ENCODE results near the gene STARD3NL.
"Not testable (repeated sequence)": the region's sequence is repeated elsewhere in the genome, so short reads cannot be mapped to it uniquely, and the experiment has no call there.

Gene STARD3NL

GRCh38 chr7:38178004-38178694 is at the start of gene STARD3NL:
Gene STARD3NL, plus strand, starts transcription at chr7:38178245. Its CDS starts 29,260 bp downstream, at chr7:38207505.
- peak; percentile 100 for DNase-seq

- DNase-seq = no peak
These were observed 48.9 kb upstream of the STARD3NL start for GRCh38 chr7:38129162-38129561.

- no peak for DNase-seq
These were observed 48.5 kb upstream of the STARD3NL start for GRCh38 chr7:38129579-38129978.

GRCh38 chr7:38138171-38138570 is 39.9 kb upstream of the STARD3NL start:
- no peak for DNase-seq

GRCh38 chr7:38141187-38141586 is 36.9 kb upstream of the STARD3NL start:
- DNase-seq = no peak

GRCh38 chr7:38142736-38143135 is 35.3 kb upstream of the STARD3NL start:
- no peak for DNase-seq

GRCh38 chr7:38147005-38147404 is 31.0 kb upstream of the STARD3NL start:
- no peak for DNase-seq

- no peak for DNase-seq
These were observed 26.5 kb upstream of the STARD3NL start for GRCh38 chr7:38151556-38151955.

- no peak for DNase-seq
These were observed 24.5 kb upstream of the STARD3NL start for GRCh38 chr7:38153515-38153914.

- peak in 1 of 2 donors; percentile 16 for DNase-seq
These were observed 23.8 kb upstream of the STARD3NL start for GRCh38 chr7:38154278-38154677.

GRCh38 chr7:38160003-38160571 is 18.0 kb upstream of the STARD3NL start:
- DNase-seq = no peak

- no peak for DNase-seq
These were observed 16.0 kb upstream of the STARD3NL start for GRCh38 chr7:38162036-38162435.

- DNase-seq = no peak
These were observed 14.4 kb upstream of the STARD3NL start for GRCh38 chr7:38163671-38164070.

GRCh38 chr7:38168890-38169570 is 9.0 kb upstream of the STARD3NL start:
- DNase-seq = peak; percentile 30 to 35

- peak; percentile 71 to 90 for DNase-seq
These were observed 8.2 kb upstream of the STARD3NL start for GRCh38 chr7:38169847-38170246.

GRCh38 chr7:38171623-38172391 is 6.2 kb upstream of the STARD3NL start:
- peak; percentile 55 to 64 for DNase-seq

- DNase-seq = not testable (repeated sequence)
These were observed 2.5 kb upstream of the STARD3NL start for GRCh38 chr7:38175547-38175946.

GRCh38 chr7:38177621-38178003 is 433 bp upstream of the STARD3NL start:
- DNase-seq = no peak

GRCh38 chr7:38178695-38179344 is 775 bp downstream of the STARD3NL start:
- DNase-seq = no peak

- DNase-seq = no peak
These were observed 1.8 kb downstream of the STARD3NL start for GRCh38 chr7:38179776-38180226.

GRCh38 chr7:38181111-38181510 is 3.1 kb downstream of the STARD3NL start:
- no peak for DNase-seq

- no peak for DNase-seq
These were observed 4.4 kb downstream of the STARD3NL start for GRCh38 chr7:38182450-38182849.

Data from inflammatory macrophage treated with lipopolysaccharide for 1 hour (primary cell).